ENCODE data around the gene RAD9A.

The RAD9A gene

DNA sequence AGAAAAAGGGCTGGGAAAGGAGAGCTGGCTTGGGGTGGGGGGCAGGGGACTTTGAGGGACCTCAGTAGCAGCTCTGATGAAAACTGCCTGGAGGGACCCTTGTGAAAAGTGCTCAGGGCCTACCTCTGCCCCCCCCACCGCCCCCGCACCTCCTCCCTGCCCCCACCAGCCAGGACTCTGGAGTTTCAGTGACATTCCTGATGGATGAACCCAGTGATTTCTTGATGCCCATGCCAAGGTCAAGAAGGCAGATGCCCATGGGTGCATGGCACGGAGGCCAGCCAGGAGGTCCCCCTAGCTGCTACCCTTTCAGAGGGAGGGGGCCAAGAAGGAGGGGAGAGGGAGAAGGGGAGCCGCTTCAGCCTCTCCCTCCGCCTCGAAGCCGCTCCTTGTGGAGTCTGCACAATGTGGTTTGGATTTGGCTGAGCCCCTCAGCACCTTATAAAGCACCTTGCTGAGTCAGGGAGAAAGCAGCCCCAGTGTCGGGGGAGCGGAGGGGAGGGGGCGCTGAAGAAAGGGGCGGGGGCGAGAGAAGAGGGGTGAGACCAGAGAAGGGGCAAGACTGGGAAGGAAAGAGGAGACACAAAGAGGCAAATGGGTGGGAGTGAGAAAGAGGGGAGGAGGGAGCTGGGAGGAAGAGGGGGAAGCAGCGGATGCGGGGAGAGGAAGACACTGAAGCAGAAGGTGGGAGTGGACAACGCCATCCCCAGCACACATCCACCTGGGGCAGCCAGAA is 16.3 kb upstream of the RAD9A start:
- no peak for DNase-seq

- DNase-seq, result no peak
These were observed 15.5 kb upstream of the RAD9A start for GRCh38 chr11:67376063-67376820.

DNA sequence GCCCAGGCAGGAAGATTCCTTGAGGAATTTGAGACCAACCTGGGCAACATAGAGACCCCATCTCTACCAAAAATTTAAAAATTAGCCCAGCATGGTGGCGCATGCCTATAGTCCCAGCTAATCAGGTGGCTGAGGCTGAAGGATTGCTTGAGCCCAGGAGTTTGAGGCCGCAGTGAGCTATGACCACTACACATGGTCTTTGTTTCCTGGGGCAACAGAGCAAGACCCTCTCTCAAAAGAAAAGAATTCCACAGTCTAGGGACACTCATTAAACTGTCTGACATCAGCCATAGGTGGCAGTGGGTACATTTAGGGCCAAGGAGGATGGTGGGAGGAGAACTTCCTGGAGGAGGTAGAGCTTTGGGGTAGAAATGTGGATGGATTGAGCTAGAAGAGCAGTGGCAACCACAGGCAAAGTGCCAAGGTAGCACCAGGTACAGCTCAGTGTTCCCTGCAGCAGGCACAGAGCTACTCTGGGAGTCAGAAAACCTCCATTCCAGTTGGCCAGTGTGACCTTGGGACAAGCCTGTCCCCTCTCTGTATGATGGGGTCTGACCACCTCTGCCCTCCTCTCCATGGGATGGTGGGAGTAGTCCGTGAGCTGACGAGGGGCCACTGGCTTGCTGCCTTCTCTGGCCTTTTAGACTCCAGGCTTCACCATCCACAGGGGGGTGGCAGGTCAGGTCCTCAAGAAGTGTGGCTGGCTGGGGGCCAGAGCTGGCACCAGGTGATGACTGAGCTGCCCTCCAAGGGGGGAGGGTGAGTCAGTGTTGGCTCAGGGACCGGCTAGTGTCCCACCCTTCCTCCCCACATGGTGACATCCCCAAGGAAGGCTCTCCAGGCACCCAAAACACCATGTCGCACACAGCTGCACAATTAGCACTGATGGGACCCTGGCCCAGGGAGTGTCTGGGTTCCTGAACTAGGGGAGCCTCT is 14.6 kb upstream of the RAD9A start:
- no peak for DNase-seq

DNA sequence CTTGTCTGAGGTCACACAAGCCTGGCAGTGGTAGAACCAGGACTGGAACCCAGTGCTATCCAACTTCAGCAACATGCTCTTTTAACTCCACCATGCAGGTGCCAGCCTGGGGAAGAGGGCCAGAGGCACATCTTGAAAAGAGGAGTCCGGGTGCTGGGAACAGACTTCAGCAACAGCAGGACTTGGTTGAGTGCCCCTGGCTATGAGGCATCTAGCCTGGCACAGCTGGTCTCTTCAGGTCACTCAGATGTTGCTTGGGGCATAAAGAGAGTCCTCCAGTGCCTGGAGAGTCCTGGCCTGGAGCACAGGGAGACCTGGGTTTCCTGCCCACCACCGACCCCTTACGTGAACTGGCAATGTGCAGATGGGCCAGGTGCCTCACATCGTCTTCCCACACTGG is 13.2 kb upstream of the RAD9A start:
- DNase-seq, result no peak

GRCh38 chr11:67379061-67380058 is 12.4 kb upstream of the RAD9A start:
- no peak for DNase-seq

- no peak for DNase-seq
These were observed 10.4 kb upstream of the RAD9A start for GRCh38 chr11:67381244-67381972.

DNA sequence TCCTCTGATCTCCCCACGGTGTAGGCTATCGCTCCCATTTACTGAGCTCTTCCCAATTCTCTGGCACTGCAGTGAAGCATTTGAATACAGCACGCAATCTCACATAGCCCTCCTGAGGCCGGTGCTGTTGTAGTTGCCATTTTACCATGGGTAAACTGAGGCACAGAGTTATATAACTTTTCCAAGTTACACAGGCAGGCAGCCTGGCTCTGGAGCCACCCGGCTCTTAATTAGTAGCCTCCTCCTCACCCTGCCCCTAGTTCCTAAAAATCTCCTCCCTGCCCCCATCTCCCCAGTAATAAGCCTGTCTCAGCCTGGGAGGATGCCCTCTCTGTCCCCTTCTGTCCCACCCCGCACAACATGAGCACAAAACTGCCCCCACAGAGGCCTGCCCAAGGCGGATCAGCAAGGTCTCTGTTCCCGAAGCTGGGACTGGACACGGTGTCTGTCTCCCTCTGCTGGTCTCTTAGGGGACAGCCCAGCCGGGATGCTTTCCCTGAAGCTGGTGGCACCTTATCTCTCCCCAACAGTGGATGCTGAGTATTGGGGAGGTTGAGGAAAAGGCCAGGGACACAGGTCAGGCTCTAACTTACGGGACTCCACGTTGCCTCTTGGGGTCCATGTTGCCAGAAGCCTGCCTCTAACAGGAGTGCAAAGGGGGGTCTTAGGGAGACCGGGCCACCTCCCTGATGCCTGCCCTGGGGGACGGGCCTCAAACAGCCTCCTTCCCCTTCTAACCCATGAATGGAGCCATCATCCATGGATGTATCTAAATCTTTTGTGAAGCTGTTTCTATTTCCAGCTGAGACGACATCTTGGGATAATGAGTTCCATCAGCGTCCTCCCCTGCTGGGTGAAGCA is 9.3 kb upstream of the RAD9A start:
- peak; percentile 84 for DNase-seq

GRCh38 chr11:67384851-67385366 is 6.9 kb upstream of the RAD9A start:
- no peak for DNase-seq

DNA sequence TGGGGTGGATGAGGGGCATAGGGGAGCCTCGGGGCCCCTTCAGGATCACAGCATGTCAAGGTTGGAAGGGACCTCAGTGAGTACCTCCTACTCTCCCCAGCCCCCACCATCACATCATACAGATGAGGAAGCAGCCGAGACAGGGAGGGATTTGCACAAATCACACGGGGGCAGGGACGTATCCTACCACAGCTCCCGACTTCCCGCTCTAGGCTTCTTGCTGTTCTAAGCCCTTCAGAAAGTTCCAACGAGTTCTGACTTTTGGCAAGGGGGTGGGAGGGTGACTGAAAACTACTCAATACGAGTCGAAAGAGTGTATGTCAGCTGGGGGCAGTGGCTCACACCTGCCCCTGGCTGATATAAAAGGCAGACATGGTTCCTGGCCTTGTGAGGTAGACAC is 4.7 kb upstream of the RAD9A start:
- DNase-seq, result no peak

- DNase-seq, result no peak
These were observed 4.3 kb upstream of the RAD9A start for GRCh38 chr11:67387518-67387917.

DNA sequence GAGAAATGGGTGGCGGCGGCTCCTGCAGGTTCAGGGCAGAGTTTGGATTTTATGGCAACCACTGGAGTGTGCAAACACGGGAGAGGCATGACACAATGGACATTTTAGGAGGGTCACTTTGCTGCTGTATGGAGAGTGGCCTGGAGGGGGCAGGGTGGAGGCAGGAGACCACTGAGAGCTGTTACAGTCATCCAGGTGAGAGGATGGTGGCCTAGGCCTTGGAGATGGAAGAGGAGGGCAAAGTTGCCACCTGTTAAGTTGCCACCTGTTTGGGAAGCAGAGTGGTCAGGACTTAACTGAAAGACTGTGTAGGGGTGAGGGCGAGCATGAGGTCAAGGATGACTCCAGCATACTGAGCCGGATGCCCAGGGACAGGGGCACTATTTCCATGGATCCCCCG is 2.3 kb upstream of the RAD9A start:
- DNase-seq, result peak; percentile 62

GRCh38 chr11:67390947-67391303 is 861 bp upstream of the RAD9A start:
- DNase-seq, result no peak

DNA sequence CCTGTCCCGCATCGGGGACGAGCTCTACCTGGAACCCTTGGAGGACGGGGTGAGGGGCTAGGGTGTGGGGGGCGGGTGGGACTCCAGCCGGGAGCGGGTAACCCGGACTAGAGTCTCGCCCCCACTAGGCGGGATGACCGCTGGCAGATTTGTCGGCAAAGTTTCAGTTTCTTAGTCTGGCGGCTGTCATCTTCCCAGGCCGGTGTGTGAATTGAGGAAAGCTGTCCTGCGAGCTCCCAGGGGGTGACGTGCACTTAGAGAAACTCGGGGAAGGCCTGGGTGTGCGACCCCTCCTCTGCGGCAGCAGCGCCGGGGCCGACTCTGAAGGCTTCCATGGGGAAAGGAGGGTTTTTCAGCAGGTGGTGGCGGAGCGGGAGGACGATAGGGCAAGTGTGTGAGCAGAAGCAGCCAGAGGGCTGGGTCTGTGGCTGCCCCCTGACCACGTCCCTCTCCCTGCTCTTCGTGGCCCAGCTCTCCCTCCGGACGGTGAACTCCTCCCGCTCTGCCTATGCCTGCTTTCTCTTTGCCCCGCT is 463 bp downstream of the RAD9A start:
- no peak for DNase-seq

- DNase-seq, result no peak
These were observed 1.7 kb downstream of the RAD9A start for GRCh38 chr11:67393437-67393836.

GRCh38 chr11:67393990-67394389 is 2.2 kb downstream of the RAD9A start:
- DNase-seq, result no peak

DNA sequence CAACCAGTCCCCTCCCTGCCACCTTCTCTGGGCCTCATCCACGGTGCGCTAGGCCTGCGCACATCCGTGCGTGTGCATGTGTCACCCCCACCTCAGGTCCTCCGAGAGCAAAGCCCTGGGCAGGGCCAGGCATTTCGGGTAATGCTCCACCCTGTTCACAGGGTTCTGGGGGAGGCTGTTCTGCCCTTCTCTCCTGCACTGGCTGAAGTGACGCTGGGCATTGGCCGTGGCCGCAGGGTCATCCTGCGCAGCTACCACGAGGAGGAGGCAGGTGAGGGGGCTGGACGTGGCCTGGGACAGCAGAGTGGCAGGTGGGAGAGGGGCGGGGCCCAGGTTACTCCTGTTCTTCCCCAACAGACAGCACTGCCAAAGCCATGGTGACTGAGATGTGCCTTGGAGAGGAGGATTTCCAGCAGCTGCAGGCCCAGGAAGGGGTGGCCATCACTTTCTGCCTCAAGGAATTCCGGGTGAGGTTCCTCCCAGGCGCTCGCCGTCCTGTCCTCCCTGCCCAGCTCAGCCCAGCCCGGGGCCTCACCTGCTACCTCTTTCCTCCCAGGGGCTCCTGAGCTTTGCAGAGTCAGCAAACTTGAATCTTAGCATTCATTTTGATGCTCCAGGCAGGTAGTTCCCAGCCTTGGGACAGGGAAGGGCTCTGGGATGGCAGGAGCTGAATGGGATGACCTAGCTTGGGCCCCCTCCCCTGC is 3.9 kb downstream of the RAD9A start:
- DNase-seq, result no peak

DNA sequence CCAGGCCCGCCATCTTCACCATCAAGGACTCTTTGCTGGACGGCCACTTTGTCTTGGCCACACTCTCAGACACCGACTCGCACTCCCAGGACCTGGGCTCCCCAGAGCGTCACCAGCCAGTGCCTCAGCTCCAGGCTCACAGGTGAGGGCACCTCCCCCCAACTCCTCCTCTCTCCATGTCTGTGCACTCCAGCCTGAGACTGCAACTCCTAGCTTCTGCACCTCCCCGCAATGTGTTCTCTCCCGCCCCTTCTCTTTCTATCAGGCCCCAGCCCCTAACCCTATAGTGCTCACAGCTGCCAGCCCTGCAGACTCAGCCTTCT is 4.4 kb downstream of the RAD9A start:
- DNase-seq, result no peak

DNA sequence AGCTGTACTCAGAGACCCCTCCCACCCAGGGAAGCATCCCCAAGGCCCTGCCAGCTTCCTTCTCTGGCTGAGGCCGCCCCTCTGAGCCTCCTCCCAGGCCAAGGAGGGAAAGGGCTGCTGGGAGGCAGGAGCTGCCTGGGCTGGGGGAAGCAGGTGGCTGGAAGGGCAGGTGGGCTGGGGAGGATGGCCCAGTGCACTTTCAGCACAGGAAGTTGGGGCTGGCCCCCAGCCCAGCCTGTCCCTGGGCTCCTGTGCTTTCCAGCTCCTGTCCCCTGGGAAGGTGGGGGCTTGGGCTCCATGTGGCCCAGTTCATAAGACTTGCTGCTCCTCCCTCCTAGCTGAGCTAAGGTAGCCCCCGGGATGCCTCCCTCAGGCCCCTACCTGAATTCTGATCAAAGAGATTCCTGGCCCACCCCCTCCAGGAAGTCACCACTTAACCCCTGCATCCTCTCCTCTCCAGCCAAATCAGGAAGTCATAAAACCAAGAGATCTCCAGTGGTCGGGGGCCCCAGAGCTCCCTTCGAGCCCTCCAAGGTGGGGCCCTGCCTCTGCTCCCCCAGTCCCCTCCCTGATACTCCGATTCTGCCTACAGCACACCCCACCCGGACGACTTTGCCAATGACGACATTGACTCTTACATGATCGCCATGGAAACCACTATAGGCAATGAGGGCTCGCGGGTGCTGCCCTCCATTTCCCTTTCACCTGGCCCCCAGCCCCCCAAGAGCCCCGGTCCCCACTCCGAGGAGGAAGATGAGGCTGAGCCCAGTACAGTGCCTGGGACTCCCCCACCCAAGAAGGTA is 5.0 kb downstream of the RAD9A start:
- no peak for DNase-seq

GRCh38 chr11:67397536-67397935 is 5.8 kb downstream of the RAD9A start:
- no peak for DNase-seq
